T1000 (cell line): ENCODE measurements around the gene DYNC1LI1.
"Not testable (repeated sequence)": the region's sequence is repeated elsewhere in the genome, so short reads cannot be mapped to it uniquely, and the experiment has no call there.

Experiments used
- DNase-seq: peaks from one replicate; lab custom pipeline; 2025; ENCODE audit warnings: mixed read lengths; lab: John Stamatoyannopoulos, UW

DYNC1LI1 gene

GRCh38 chr3:32531010-32531647 lies 39.5 kb downstream of the DYNC1LI1 start:
- DNase-seq, result no peak

- no peak for DNase-seq
Measured at GRCh38 chr3:32525720-32526119, 44.9 kb downstream of the DYNC1LI1 start.

GRCh38 chr3:32522682-32523081 lies 48.0 kb downstream of the DYNC1LI1 start:
- DNase-seq, result no peak

GRCh38 chr3:32518921-32519320 lies 51.7 kb downstream of the DYNC1LI1 start:
- DNase-seq, result not testable (repeated sequence)

- DNase-seq, result not testable (repeated sequence)
Measured at GRCh38 chr3:32516751-32517150, 53.9 kb downstream of the DYNC1LI1 start.

GRCh38 chr3:32511005-32511404 lies 59.7 kb downstream of the DYNC1LI1 start:
- DNase-seq, result no peak

GRCh38 chr3:32510075-32510724 lies 60.5 kb downstream of the DYNC1LI1 start:
- peak; percentile 16 for DNase-seq

- no peak for DNase-seq
Measured at GRCh38 chr3:32508711-32509110, 61.9 kb downstream of the DYNC1LI1 start.

- no peak for DNase-seq
Measured at GRCh38 chr3:32506466-32506865, 64.2 kb downstream of the DYNC1LI1 start.

- no peak for DNase-seq
Measured at GRCh38 chr3:32502946-32503286, 67.7 kb downstream of the DYNC1LI1 start.

- peak; percentile 77 for DNase-seq
Measured at GRCh38 chr3:32502118-32502945, 68.3 kb downstream of the DYNC1LI1 start, which contains the start of gene CMTM6. CMTM6 (minus strand) TSS chr3:32502852; CDS start chr3:32502745, 107 bp downstream.

GRCh38 chr3:32501783-32502117 lies 68.9 kb downstream of the DYNC1LI1 start:
- DNase-seq, result no peak

GRCh38 chr3:32500880-32501782 lies 69.5 kb downstream of the DYNC1LI1 start:
- no peak for DNase-seq

GRCh38 chr3:32500231-32500630 lies 70.4 kb downstream of the DYNC1LI1 start:
- DNase-seq, result no peak

GRCh38 chr3:32499585-32499984 lies 71.1 kb downstream of the DYNC1LI1 start:
- no peak for DNase-seq

- no peak for DNase-seq
Measured at GRCh38 chr3:32498992-32499391, 71.7 kb downstream of the DYNC1LI1 start.

GRCh38 chr3:32498252-32498651 lies 72.4 kb downstream of the DYNC1LI1 start:
- DNase-seq, result no peak

- DNase-seq, result no peak
Measured at GRCh38 chr3:32495609-32496008, 75.0 kb downstream of the DYNC1LI1 start.

GRCh38 chr3:32495085-32495484 lies 75.6 kb downstream of the DYNC1LI1 start:
- DNase-seq, result no peak

GRCh38 chr3:32493437-32494414 lies 76.9 kb downstream of the DYNC1LI1 start:
- no peak for DNase-seq
